GM21515 (cell line): Measurements from ENCODE around the gene EML3.
A peak's percentile ranks its signal among the peaks of the same experiment; 100 is the strongest.
"Not testable (repeated sequence)": the region's sequence is repeated elsewhere in the genome, so short reads cannot be mapped to it uniquely, and the experiment has no call there.

Experiments used
- ATAC-seq: cut with Tn5 transposase; IDR thresholded peaks from one replicate; pipeline ENCODE4 v1.9.1; 2021; ENCODE audit not compliant: unreplicated experiment

Gene EML3, protein sequence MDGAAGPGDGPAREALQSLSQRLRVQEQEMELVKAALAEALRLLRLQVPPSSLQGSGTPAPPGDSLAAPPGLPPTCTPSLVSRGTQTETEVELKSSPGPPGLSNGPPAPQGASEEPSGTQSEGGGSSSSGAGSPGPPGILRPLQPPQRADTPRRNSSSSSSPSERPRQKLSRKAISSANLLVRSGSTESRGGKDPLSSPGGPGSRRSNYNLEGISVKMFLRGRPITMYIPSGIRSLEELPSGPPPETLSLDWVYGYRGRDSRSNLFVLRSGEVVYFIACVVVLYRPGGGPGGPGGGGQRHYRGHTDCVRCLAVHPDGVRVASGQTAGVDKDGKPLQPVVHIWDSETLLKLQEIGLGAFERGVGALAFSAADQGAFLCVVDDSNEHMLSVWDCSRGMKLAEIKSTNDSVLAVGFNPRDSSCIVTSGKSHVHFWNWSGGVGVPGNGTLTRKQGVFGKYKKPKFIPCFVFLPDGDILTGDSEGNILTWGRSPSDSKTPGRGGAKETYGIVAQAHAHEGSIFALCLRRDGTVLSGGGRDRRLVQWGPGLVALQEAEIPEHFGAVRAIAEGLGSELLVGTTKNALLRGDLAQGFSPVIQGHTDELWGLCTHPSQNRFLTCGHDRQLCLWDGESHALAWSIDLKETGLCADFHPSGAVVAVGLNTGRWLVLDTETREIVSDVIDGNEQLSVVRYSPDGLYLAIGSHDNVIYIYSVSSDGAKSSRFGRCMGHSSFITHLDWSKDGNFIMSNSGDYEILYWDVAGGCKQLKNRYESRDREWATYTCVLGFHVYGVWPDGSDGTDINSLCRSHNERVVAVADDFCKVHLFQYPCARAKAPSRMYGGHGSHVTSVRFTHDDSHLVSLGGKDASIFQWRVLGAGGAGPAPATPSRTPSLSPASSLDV

GRCh38 chr11:62612366-62613290 is at the start of gene EML3, which contains the start of gene ROM1:
EML3 (minus strand) TSS chr11:62612775; CDS start chr11:62612457, 318 bp downstream.
ROM1 (plus strand) TSS chr11:62613257; CDS start chr11:62613282, 25 bp downstream.
- peak; percentile 63 for ATAC-seq

- no peak for ATAC-seq
Observed at GRCh38 chr11:62656796-62657429, 44.3 kb upstream of the EML3 start.

- ATAC-seq: no peak
Observed at GRCh38 chr11:62654297-62654696, 41.7 kb upstream of the EML3 start.

DNA sequence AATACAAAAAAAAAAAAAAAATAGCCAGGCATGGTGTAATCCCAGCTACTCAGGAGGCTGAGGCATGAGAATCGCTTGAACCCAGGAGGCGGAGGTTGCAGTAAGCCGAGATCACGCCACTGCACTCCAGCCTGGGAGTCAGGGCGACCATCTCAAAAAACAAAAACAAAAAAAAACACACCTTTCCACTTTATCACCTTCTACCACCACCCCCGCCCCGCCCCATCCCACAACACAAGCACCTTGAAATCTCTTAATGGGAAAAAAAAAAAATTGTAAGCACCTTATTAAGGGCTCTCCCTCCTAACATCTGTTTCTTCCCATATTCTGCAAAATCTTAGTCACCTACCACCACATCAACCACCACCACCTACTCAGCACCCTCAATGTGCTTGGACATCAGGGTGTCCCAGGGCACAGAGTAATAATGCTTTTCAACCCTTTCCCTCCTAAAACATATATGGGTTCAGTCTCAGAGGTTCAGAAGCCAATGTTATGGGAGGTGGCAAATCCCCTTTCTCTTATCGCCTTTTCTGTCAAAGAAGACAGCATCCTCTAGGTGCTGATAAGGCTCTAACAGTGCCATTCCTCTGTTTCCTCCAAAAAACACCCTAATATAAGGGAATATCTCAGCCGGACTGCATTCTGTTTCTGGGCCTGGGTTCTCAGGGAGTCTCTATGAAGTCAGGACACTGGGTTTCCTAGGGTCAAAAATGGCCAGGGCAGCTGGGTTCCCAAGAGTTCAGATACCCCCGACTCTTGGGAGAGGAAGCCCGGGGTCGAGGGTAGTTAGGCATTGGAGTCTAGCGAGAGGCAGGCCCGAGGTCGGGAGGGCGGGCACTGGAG is 39.8 kb upstream of the EML3 start:
- no peak for ATAC-seq

- ATAC-seq: not testable (repeated sequence)
Observed at GRCh38 chr11:62650283-62650682, 37.7 kb upstream of the EML3 start.

- ATAC-seq: no peak
Observed at GRCh38 chr11:62649486-62649885, 36.9 kb upstream of the EML3 start.

DNA sequence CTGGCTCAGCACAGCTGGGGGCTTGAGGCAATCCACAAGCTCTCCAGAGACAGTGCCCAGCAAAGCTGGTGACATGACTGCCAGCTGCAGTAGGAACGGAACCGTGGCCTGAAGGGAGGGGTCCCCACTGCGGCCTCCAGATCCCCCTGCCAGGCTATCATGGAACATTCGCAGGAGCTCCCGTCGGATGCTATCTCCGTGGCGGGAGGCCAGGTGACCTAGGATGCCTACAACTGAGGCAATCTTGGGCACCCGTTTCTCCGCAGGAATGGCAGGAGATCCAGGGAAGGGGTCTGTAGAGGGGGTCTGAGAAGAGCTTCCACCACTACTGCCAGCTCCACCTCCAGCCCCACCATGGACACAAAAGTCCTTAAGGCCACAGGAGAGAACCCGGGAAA is 36.4 kb upstream of the EML3 start:
- ATAC-seq: no peak

- no peak for ATAC-seq
Observed at GRCh38 chr11:62648185-62648966, 35.8 kb upstream of the EML3 start.

DNA sequence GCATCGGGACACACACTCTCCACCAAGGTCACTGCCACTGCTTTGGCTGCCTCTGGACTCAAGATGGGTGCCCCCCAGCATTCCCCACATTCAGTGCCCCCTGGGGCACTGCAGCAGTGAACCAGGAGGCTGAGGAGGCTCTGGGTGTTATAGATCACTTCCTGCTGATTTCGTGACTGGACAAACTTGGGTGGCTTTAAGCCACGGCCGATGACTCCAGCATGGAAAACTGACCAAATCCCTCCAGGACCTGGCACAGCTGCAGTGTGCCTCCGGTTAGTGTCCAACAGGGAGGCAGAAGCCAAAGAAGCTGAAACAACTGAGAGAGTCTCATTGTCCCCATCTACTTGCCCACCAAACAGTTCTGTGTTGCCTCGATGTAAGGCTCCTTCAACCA is 35.0 kb upstream of the EML3 start:
- no peak for ATAC-seq

GRCh38 chr11:62646825-62647608 is 34.4 kb upstream of the EML3 start:
- ATAC-seq: no peak

- peak; percentile 78 for ATAC-seq
Observed at GRCh38 chr11:62645946-62646824, 33.6 kb upstream of the EML3 start, which contains the start of gene GANAB. GANAB (minus strand) TSS chr11:62646613; CDS start chr11:62646599, 14 bp downstream.

DNA sequence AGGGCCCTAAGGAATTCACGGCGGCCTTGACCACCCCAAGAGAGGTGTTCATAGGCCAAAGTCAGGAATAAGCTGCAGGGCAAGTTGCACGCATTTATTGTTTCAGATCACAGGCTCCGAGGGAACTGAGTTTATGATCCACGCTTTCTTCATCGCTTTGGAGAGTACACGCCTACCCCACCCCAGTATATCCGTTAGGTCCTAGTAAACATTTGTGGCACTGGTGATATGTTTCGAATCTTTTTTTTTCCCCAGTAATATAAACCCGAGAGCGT is 33.0 kb upstream of the EML3 start:
- ATAC-seq: no peak

DNA sequence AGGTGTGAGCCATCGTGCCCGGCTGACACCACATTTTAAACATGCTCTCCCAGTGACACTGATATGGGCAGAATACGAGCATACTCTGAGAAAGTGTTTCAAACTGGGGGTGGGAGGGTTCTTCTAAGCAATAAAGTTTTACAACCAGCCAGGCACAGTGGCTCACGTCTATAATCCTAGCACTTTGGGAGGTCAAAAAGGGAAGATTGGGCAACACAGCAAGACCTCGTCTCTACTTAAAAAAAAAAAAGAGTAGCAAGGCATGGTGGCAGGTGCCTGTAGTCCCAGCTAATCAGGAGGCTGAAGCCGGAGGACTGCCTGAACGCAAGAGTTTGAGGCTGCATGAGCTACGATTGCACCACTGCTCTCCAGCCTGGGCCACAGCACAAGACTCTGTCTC is 31.6 kb upstream of the EML3 start:
- no peak for ATAC-seq

- ATAC-seq: no peak
Observed at GRCh38 chr11:62632492-62632891, 19.9 kb upstream of the EML3 start.

DNA sequence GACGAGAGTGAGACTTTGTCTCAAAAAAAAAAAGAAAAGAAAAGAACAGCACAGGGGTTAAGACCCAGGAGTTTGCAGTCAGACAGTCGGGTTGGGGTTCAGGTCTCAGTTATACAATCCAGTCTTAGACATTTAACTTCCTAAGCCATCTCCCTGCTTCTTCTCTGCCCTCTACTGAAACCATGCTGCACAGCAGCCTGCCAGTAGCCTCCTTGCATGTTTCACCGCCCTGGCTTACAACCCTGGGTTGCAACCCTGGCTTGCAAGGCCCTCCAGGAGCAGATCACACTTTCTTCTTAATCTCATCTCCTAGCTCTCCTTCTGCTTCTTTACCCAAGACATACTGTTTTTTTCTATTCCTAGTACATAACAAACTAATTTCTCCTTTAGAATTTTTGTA is 15.1 kb upstream of the EML3 start:
- ATAC-seq: no peak

- no peak for ATAC-seq
Observed at GRCh38 chr11:62622476-62623089, 10.0 kb upstream of the EML3 start.
